ENCODE data around the gene DDR2.

The DDR2 gene

DNA sequence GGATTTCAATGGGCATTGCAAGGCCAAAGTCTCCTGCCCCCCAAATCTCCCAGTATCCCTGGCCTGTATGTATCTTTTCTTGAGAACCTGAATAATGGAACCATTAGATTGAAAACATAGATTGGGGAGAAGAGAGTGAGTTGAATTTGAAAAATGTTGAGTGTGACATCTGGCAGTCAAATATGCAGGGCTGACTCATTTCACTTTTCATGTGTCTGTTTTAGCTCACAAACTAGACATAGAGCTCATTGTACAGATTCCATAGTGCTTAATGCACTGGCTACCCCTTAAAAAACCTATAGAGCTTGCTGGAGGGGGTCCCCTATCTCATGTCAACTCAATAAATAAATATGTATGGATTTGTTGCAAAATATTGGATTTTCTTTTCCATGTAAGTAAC, 30.8 kb downstream of the DDR2 start:
- Histone ChIP-seq H3K4me1 (ENCODE audit: control insufficient read depth, insufficient read depth, low read length) (peaks cover 7% of the 10 kb centered on the region), H3K36me3 (ENCODE audit: control insufficient read depth, insufficient read depth, low read length) (no peaks in the 10 kb centered on the region), H3K4me3 (ENCODE audit: low read length) (no peak overlapping the region), H3K27me3 (ENCODE audit: control insufficient read depth, insufficient read depth, low read length) (no peaks in the 10 kb centered on the region), H3K9ac (ENCODE audit: low read length) (no peak overlapping the region), H3K9me3 (ENCODE audit: control insufficient read depth, low read length) (no peaks in the 10 kb centered on the region)

DNA sequence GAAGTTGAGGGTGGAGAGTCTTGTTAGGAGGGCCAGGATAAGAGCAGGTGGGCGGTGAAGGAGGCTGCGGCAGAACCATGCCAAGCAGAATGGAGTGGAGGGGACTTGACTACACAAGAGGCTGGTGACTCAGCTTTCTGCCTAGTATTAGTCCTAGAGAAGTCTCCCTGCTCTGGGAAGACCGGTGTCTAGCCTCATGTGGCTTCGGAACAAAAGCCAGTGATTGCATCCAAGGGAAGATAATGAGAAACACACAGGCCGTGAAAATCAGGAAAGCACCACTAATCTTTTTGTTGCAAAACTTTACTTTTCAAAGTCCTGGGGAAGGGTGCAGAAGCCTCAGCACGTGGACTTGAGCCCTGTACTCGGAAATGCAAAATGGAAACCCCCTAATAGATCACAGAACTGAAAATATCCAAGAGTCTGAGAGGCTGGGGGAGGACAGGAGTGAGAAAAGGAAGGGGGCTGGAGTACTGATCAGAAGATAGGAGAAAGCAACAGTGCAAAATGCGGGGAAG, 31.4 kb downstream of the DDR2 start:
- H3K36me3 ChIP-seq (ENCODE audit: control insufficient read depth, insufficient read depth, low read length): no peaks in the 10 kb centered on the region
- H3K27me3 ChIP-seq (ENCODE audit: control insufficient read depth, insufficient read depth, low read length): no peaks in the 10 kb centered on the region
- no peak overlapping the region for H3K9ac ChIP-seq (ENCODE audit: low read length)
- H3K4me3 ChIP-seq (ENCODE audit: low read length): no peak overlapping the region
- H3K9me3 ChIP-seq (ENCODE audit: control insufficient read depth, low read length): no peaks in the 10 kb centered on the region
- H3K4me1 ChIP-seq (ENCODE audit: control insufficient read depth, insufficient read depth, low read length): peaks cover 7% of the 10 kb centered on the region

DNA sequence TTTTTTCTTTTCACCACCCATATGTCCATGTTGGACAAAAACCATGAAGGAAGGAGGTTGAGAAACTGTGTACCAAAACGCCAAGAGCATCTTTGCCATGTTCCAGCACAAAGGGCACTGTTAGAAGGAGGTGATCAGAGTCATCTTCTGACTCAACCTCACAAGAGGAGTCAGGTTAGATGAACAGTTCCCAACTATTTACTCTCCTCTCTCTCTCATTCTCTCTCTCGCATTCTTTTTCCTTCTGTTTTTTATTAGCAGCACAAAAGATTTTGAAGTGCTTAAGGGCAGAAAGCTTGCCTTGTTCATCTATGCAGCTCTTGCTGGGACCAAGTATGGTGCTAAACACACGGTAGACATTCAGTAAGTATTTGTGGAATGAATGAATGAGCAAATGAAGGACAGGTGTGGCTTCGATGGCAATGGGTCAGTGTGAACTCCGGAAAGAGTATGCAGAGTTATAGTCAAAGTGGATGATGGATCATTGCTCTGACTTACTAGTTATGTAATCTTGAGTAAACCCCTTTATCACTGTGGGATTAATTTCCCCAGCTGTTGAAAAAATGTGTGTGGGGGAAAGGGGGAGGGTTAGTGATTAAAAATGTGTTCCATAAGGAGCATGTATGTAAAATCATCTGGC, 33.9 kb downstream of the DDR2 start:
- Histone ChIP-seq H3K36me3 (ENCODE audit: control insufficient read depth, insufficient read depth, low read length) (no peaks in the 10 kb centered on the region), H3K4me3 (ENCODE audit: low read length) (no peak overlapping the region), H3K9me3 (ENCODE audit: control insufficient read depth, low read length) (no peaks in the 10 kb centered on the region), H3K9ac (ENCODE audit: low read length) (no peak overlapping the region), H3K4me1 (ENCODE audit: control insufficient read depth, insufficient read depth, low read length) (peaks cover 7% of the 10 kb centered on the region), H3K27me3 (ENCODE audit: control insufficient read depth, insufficient read depth, low read length) (no peaks in the 10 kb centered on the region)

DNA sequence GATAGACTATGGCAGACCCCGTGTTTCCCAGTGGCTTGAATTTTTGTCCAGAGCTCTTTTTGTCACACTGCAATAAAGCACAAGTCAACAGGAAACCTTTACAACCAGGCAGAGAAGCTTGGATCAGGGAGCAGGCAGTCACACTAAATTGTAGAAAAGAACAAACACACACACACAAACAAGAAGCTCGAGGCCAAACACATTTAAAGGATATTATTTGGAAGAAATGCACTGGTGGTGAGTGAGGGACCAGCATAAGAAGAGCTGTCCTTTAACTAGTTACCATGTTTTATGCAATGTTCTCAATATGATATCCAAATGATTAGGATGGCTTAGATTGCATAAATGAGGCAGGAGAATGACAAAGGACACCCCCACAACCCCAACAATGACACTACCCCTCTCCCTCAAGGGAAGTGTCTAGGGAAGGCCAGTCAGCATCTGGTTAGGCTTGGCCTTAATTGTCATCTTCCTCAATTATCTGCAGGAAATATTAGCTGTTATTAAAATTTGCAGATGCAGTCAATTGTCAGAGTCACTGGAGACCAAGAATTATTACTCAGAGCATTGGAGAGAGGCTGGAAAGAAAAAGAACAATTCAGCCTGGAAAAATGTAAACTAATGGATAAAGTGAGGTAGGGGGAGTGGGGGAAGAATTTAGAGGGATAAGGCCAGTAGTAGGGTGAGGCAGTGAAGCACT, 35.3 kb downstream of the DDR2 start:
- H3K36me3 ChIP-seq (ENCODE audit: control insufficient read depth, insufficient read depth, low read length): no peaks in the 10 kb centered on the region
- H3K9me3 ChIP-seq (ENCODE audit: control insufficient read depth, low read length): no peaks in the 10 kb centered on the region
- no peak overlapping the region for H3K9ac ChIP-seq (ENCODE audit: low read length)
- no peak overlapping the region for H3K4me3 ChIP-seq (ENCODE audit: low read length)
- H3K27me3 ChIP-seq (ENCODE audit: control insufficient read depth, insufficient read depth, low read length): no peaks in the 10 kb centered on the region
- H3K4me1 ChIP-seq (ENCODE audit: control insufficient read depth, insufficient read depth, low read length): peaks cover 11% of the 10 kb centered on the region

DNA sequence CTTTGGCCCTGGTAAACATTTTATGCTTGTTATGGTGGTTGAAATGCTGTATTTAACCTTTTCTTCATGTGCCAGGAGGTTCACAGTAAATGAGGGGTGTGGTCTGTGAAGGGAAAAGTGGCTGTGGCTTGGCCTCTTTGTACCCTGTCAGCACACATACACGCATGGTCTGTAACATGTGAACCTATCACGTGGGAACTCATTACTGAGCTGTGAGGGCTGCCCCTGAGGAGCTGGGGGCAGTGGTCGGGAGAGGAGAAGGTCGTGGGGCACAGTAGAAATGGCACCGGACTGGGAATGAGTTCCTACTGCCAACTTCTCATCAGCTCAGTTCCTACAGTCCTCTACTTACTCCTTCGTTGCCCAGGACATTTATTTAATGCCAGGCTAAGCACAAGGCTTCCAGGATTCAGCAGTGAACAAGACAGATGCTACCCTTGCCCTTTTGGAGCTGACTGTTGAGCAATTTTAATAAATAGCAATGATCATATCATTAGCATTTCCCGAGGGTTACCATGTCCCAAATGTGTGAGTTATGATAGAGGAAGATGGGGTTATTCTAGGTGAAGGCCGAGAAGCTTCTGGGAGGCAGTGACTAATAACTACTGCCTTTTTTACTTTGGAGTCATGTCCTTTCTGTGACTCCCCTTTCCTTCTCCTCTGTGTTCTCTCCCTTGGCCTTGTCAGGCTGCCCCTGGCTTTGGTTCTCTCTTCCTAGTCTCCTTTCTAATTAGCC, 38.8 kb downstream of the DDR2 start:
- Histone ChIP-seq H3K36me3 (ENCODE audit: control insufficient read depth, insufficient read depth, low read length) (no peaks in the 10 kb centered on the region), H3K27me3 (ENCODE audit: control insufficient read depth, insufficient read depth, low read length) (no peaks in the 10 kb centered on the region), H3K9ac (ENCODE audit: low read length) (no peak overlapping the region), H3K9me3 (ENCODE audit: control insufficient read depth, low read length) (no peaks in the 10 kb centered on the region), H3K4me1 (ENCODE audit: control insufficient read depth, insufficient read depth, low read length) (peaks cover 8% of the 10 kb centered on the region), H3K4me3 (ENCODE audit: low read length) (no peak overlapping the region)

DNA sequence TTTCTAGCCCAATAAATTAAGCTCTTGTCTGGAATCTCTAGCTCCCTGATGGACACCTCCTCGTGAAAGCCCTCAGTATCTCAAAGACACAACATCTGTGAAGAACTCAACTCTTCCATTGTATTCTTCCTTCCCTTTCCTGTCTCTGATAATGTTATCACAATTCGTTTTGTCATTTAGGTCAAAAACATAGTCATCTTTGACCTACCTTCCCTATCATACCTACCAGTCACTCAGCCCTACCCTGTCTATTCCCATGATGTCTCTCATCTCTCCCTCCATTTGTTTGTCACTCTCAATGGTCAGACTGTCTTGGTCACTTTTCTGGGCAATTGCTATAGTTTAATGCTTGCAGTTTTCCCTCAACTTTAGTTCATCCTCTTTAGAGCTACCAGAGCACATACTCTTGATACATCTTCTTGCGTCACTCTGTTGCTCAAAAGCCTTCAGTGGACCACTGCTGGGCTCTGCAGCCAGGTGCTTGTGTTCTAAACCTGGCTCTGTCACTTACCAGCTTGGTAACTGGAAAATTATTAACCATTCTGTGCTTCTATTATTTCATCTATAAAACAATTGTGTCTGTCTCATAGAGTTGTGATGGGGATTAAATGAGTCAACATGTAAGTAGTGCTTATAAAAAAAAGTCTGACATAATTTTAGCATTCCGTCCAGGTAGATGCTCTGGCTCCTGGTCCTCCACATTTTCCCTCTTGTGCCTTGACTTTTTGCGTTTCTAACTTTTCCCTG, 39.6 kb downstream of the DDR2 start:
- Histone ChIP-seq H3K27me3 (ENCODE audit: control insufficient read depth, insufficient read depth, low read length) (no peaks in the 10 kb centered on the region), H3K4me1 (ENCODE audit: control insufficient read depth, insufficient read depth, low read length) (peaks cover 5% of the 10 kb centered on the region), H3K9ac (ENCODE audit: low read length) (no peak overlapping the region)

DNA sequence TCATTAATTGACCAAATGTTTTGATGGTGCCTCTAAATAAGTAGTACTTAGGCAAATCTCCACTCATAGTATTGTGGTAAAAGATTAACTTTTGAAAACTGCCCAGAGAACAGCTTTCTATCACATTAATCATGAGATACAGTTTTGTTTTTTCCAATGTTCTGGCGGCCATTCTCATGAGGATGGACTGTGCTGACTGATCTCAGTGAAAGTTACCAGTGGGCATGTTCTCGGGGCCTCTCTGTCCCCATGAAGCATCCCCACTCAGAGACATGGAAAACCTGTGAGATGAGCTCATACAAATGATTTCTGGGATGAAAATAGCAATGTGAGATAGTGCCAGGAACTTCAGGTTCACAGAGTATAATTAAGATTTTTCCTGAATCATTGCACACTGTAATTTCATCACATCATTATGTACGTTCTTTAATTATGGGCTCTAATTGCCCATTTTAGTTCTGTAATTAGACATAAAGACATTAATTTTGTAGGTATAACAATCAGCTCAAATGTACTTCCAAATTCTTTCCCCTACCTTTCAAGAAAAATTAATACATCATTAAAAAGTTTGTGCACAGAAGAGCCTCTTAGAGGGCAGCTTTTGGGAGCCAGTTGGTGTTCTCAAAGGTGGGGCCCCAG, 40.5 kb downstream of the DDR2 start:
- Histone ChIP-seq H3K4me1 (ENCODE audit: control insufficient read depth, insufficient read depth, low read length) (peaks cover 5% of the 10 kb centered on the region), H3K36me3 (ENCODE audit: control insufficient read depth, insufficient read depth, low read length) (no peaks in the 10 kb centered on the region), H3K27me3 (ENCODE audit: control insufficient read depth, insufficient read depth, low read length) (no peaks in the 10 kb centered on the region), H3K9ac (ENCODE audit: low read length) (no peak overlapping the region), H3K4me3 (ENCODE audit: low read length) (no peak overlapping the region), H3K9me3 (ENCODE audit: control insufficient read depth, low read length) (no peaks in the 10 kb centered on the region)

More for the DNA sequence above, 39.6 kb downstream of the DDR2 start:
- Histone ChIP-seq H3K36me3 (ENCODE audit: control insufficient read depth, insufficient read depth, low read length) (no peaks in the 10 kb centered on the region), H3K9me3 (ENCODE audit: control insufficient read depth, low read length) (no peaks in the 10 kb centered on the region), H3K4me3 (ENCODE audit: low read length) (no peak overlapping the region)

DNA sequence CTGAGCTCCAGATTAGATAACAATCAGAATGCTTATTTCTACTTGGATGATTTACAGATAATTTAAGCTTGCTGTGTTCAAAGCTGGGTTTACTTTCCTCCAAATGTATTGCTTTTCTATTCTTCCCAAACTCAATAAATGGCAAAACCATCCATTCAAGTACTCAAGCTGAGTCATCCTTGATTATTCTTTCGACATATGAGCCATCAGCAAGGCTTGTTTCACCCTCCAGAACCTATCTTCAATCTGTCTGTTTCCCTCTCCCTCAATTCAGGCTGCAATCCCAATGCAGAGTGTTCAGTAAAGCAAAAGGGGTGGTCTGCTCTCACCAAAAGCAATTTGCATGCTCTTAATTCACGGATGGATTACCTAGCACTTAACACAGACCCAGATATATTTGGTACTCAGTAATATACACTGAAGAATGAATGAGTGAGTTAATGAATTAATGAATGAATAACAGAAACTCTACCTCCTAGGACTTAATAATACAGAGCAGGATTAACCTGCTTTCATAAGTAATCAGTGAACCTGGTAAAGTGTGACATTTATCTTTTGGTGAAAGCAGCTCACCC, 41.9 kb downstream of the DDR2 start:
- no peaks in the 10 kb centered on the region for H3K27me3 ChIP-seq (ENCODE audit: control insufficient read depth, insufficient read depth, low read length)
- H3K9ac ChIP-seq (ENCODE audit: low read length): no peak overlapping the region
- no peaks in the 10 kb centered on the region for H3K9me3 ChIP-seq (ENCODE audit: control insufficient read depth, low read length)
- H3K4me1 ChIP-seq (ENCODE audit: control insufficient read depth, insufficient read depth, low read length): peaks cover 5% of the 10 kb centered on the region
- no peaks in the 10 kb centered on the region for H3K36me3 ChIP-seq (ENCODE audit: control insufficient read depth, insufficient read depth, low read length)
- H3K4me3 ChIP-seq (ENCODE audit: low read length): no peak overlapping the region

DNA sequence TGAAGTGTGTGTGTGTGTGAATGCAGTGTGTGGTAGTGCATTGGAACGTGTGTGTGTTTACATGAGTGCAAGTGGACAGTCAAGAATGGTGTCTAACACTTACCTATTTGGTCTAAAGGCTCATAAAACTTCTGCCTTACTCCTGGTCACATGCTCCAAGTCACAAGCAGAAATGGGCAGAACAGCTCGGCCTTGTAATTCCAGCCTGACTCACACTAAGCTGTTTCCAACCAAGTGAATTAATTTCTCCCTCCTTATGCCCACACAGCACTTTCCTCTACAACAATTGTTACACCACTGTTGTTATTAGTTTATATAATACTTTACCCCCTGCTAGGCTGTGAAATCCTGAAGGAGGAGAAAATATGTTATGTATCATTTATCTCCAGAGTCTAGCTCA, 43.8 kb downstream of the DDR2 start:
- Histone ChIP-seq H3K4me1 (ENCODE audit: control insufficient read depth, insufficient read depth, low read length) (peaks cover 5% of the 10 kb centered on the region), H3K9ac (ENCODE audit: low read length) (no peak overlapping the region), H3K27me3 (ENCODE audit: control insufficient read depth, insufficient read depth, low read length) (no peaks in the 10 kb centered on the region), H3K4me3 (ENCODE audit: low read length) (no peak overlapping the region), H3K36me3 (ENCODE audit: control insufficient read depth, insufficient read depth, low read length) (no peaks in the 10 kb centered on the region), H3K9me3 (ENCODE audit: control insufficient read depth, low read length) (no peaks in the 10 kb centered on the region)

DNA sequence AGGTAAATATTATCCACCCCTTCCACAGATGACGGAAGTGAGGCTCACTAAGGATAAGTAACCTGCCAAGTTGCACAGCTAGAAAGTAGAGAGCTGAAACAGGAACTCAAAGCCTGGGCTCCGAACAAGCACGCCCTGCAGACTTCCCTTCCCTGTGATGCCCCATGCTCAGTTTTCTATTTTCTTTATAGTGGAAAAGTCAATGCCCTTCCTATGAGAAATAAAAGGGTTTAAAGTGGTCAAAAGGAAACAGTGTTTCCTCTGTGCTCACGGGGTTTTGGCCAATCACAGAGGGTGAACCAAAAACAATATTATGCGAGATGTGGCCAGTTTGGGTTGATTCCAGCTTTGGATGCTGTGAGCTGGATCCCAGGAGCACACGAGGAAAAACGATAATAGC, 44.5 kb downstream of the DDR2 start:
- Histone ChIP-seq H3K27me3 (ENCODE audit: control insufficient read depth, insufficient read depth, low read length) (no peaks in the 10 kb centered on the region), H3K4me1 (ENCODE audit: control insufficient read depth, insufficient read depth, low read length) (no peaks in the 10 kb centered on the region), H3K9ac (ENCODE audit: low read length) (no peak overlapping the region), H3K4me3 (ENCODE audit: low read length) (no peak overlapping the region), H3K36me3 (ENCODE audit: control insufficient read depth, insufficient read depth, low read length) (no peaks in the 10 kb centered on the region), H3K9me3 (ENCODE audit: control insufficient read depth, low read length) (no peaks in the 10 kb centered on the region)

DNA sequence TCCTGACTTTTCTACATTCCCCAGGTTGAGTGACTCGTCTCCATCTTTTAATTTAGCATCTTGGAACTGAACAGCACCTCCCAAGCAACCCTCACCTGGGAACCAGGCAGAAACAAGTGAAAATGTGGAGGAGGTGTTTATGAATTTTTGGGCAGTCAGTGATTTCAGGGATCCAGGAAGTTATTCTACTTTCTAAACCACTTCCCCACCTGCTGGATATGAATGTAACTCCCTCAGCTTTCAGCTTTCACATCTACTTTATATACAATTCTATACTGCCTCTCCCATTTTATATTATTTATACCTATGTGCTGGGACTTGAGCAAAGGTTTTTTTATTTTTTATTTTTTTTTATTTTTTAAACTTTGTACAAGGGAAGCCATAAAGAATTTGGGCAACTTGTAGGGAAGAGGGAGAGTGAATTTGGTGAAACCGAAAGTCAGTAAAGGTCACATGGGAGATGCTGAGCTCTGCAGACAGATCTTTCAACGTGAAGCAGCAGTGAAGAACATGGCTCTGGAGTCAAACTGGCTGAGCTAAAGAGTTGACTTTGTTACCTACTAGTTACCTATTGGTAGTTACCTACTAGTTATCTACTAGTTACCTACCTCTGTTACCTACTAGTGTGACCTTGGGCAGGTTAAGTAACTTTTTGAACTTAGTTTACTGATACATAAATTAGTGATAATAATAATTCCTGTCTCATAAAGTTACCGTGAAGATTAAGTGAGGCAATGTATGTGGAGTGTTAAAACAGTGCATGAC, 45.5 kb downstream of the DDR2 start:
- Histone ChIP-seq H3K4me1 (ENCODE audit: control insufficient read depth, insufficient read depth, low read length) (no peaks in the 10 kb centered on the region), H3K36me3 (ENCODE audit: control insufficient read depth, insufficient read depth, low read length) (no peaks in the 10 kb centered on the region), H3K4me3 (ENCODE audit: low read length) (no peak overlapping the region), H3K9ac (ENCODE audit: low read length) (no peak overlapping the region), H3K27me3 (ENCODE audit: control insufficient read depth, insufficient read depth, low read length) (no peaks in the 10 kb centered on the region), H3K9me3 (ENCODE audit: control insufficient read depth, low read length) (no peaks in the 10 kb centered on the region)
